Type B pancreatic cell (in vitro differentiated cells): ENCODE results near the gene CAMK2N1. TPM values are rescaled to one million over a fixed set of nuclear protein-coding genes. Genes with fewer than 3 reads are reported as not detected.
"Not testable (repeated sequence)": the region's sequence is repeated elsewhere in the genome, so short reads cannot be mapped to it uniquely, and the experiment has no call there.

ENCODE experiments used
- DNase-seq: peaks from one replicate; pipeline ENCODE4 v3.0.0; 2021; ENCODE audit warnings: mixed read lengths; ENCODE audit not compliant: unreplicated experiment; ENCODE audit errors: extremely low spot score
- H3K27ac Mint-ChIP-seq: 2 replicates; pipeline ENCODE4 v1.8.0; 2021; ENCODE audit warnings: mild to moderate bottlenecking, mixed read lengths
- H3K27me3 Mint-ChIP-seq: 2 replicates; pipeline ENCODE4 v1.8.0; 2021; ENCODE audit warnings: mixed read lengths
- H3K36me3 Mint-ChIP-seq: 2 replicates; pipeline ENCODE4 v1.8.0; 2021; ENCODE audit warnings: mixed read lengths
- H3K4me1 Mint-ChIP-seq: one replicate; pipeline ENCODE4 v1.8.0; 2021; ENCODE audit warnings: mixed read lengths; ENCODE audit not compliant: unreplicated experiment
- H3K4me3 Mint-ChIP-seq: 2 replicates; pipeline ENCODE4 v1.8.0; 2021; ENCODE audit warnings: mild to moderate bottlenecking, mixed read lengths
- H3K9me3 Mint-ChIP-seq: 2 replicates; pipeline ENCODE4 v1.8.0; 2021; ENCODE audit warnings: mixed read lengths
- total RNA-seq: library from RNA; stranded (reverse); gene quantifications from 2 replicates; pipeline ENCODE4 v1.2.1, GENCODE V29; 2021; ENCODE audit warnings: low replicate concordance
- TF ChIP-seq, protein P1 (sequence below): fragments of 200-600 bp; sonication (generic); conservative IDR thresholded peaks from 2 replicates; pipeline ENCODE4 v1.5.0; 2021; ENCODE audit warnings: antibody characterized with exemption, mild to moderate bottlenecking

Gene CAMK2N1
- total RNA-seq, 1 donor from 2014 or later: 28.9 TPM

DNA sequence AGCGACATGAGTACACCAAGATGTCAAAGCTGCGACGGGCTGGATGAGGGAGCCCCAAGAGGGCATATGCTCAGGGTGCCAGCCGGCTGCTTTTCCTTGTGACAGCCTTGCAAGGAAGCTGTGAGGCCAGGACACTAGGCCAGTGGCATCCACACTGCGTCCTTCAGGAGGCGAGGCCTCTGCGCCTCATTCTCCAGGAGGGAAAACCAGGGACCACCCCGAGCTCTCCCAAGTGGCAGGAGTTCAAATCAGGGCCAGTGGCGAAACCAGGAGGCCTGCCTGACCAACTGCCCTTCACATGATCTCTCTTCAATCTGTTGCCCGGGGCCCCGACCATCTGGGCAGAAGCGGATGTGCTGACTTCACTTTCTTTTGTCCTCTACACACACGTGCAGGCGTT, 13.7 kb upstream of the CAMK2N1 start:
- no peaks in the 10 kb centered on the region for H3K27me3 Mint-ChIP-seq
- H3K9me3 Mint-ChIP-seq: no peaks in the 10 kb centered on the region
- H3K36me3 Mint-ChIP-seq: no peaks in the 10 kb centered on the region
- H3K4me1 Mint-ChIP-seq: peaks cover 3% of the 10 kb centered on the region
- TF ChIP-seq, protein P1, sequence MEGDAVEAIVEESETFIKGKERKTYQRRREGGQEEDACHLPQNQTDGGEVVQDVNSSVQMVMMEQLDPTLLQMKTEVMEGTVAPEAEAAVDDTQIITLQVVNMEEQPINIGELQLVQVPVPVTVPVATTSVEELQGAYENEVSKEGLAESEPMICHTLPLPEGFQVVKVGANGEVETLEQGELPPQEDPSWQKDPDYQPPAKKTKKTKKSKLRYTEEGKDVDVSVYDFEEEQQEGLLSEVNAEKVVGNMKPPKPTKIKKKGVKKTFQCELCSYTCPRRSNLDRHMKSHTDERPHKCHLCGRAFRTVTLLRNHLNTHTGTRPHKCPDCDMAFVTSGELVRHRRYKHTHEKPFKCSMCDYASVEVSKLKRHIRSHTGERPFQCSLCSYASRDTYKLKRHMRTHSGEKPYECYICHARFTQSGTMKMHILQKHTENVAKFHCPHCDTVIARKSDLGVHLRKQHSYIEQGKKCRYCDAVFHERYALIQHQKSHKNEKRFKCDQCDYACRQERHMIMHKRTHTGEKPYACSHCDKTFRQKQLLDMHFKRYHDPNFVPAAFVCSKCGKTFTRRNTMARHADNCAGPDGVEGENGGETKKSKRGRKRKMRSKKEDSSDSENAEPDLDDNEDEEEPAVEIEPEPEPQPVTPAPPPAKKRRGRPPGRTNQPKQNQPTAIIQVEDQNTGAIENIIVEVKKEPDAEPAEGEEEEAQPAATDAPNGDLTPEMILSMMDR: no peak
- H3K4me3 Mint-ChIP-seq: no peak overlapping the region
- no peak overlapping the region for H3K27ac Mint-ChIP-seq
- DNase-seq: no peak

DNA sequence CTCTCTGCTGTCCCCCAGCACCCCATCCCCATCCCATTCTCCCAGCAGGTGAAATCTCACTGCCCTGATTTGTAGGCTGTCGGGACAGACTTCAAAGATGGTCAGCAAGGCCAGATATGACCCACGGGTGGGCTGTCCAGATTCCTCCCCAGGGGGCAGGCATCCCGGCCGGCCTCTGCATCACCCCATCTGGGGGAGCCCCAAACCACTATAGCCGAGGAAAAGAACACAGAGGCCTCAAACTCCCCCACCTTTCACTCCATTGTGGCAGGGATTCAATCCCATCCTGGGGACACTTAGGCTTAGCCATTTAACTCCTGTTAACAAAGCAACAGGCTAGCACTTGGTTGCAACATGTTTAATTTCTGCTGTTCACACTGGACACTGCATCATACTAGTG, 13.1 kb upstream of the CAMK2N1 start:
- no peak overlapping the region for H3K27ac Mint-ChIP-seq
- H3K36me3 Mint-ChIP-seq: no peaks in the 10 kb centered on the region
- no peaks in the 10 kb centered on the region for H3K27me3 Mint-ChIP-seq
- peaks cover 3% of the 10 kb centered on the region for H3K4me1 Mint-ChIP-seq
- H3K4me3 Mint-ChIP-seq: no peak overlapping the region
- no peak for DNase-seq
- TF ChIP-seq, protein P1: no peak
- H3K9me3 Mint-ChIP-seq: no peaks in the 10 kb centered on the region

DNA sequence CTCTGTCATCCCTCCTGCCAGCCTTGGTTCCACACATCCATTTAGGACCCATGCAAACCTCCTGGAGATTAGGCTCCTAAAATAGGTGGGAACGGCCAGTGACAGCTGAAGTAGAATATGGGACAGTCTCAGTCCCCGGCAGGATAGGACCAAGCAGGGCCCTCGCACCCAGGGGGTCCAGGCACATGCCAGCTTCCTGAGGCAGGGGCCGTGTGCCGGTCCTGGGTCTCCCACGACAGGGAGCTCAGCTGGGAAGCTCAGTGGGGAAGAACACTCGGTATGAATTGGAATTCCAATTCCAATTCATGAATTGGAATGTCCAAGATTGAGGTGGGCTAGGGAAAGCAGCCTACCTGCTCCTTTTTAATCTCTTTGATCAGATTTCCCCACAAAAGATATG, 12.1 kb upstream of the CAMK2N1 start:
- no peak overlapping the region for H3K4me3 Mint-ChIP-seq
- TF ChIP-seq, protein P1: no peak
- H3K4me1 Mint-ChIP-seq: peaks cover 3% of the 10 kb centered on the region
- H3K27ac Mint-ChIP-seq: no peak overlapping the region
- peaks cover under 1% of the 10 kb centered on the region for H3K27me3 Mint-ChIP-seq
- DNase-seq: no peak
- H3K36me3 Mint-ChIP-seq: no peaks in the 10 kb centered on the region
- H3K9me3 Mint-ChIP-seq: no peaks in the 10 kb centered on the region

DNA sequence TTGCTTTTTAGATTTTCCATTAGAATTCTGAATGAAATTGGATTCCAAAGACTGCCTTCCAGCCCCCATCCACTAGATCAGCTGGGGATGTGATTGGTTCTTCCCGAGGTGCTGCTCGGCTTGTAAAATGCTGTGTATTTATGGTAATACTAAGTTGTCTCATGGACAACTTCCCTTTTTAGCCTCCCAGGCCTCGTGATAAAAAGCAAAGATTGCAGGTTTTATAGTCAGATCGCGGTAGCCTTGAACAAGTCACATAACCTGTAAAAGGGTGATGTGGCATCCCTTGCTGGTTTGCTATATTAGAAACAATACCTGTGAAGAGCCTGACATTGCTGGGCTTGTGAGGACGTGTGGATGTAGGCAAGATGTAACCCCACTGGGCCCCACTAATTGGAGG, 11.5 kb upstream of the CAMK2N1 start:
- no peak overlapping the region for H3K4me3 Mint-ChIP-seq
- H3K27me3 Mint-ChIP-seq: peaks cover 3% of the 10 kb centered on the region
- H3K27ac Mint-ChIP-seq: no peak overlapping the region
- peaks cover 3% of the 10 kb centered on the region for H3K4me1 Mint-ChIP-seq
- TF ChIP-seq, protein P1: no peak
- no peaks in the 10 kb centered on the region for H3K36me3 Mint-ChIP-seq
- no peak for DNase-seq
- no peaks in the 10 kb centered on the region for H3K9me3 Mint-ChIP-seq

DNA sequence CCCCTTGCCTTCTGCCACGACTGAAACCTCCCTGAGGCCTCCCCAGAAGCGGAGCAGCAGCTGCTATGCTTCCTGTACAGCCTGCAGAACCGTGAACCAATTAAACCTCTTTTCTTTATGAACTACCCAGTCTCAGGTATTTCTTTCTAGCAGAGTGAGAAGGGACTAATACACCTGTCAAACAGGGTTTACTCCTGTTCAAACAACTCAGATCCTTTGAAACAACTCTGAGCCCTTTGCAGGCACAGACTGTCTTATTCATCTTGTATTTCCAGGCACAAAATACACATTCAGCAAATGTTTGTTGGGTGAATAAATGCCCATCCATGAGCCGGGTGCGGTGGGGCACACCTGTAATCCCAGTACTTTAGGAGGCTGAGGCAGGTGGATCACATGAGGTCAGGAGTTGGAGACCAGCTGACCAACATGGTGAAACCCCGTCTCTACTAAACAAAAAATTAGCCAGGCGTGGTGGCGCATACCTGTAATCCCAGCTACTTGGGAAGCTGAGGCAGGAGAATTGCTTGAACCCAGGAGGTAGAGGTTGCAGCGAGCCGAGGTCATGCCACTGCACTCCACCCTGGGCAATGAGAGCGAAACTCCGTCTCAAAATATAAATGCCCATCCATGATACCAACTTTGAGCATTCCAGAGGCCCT, 10.8 kb upstream of the CAMK2N1 start:
- not testable (repeated sequence) for H3K27me3 Mint-ChIP-seq, H3K9me3 Mint-ChIP-seq, H3K36me3 Mint-ChIP-seq, H3K4me1 Mint-ChIP-seq, DNase-seq
- H3K27ac Mint-ChIP-seq: peak overlapping the region; percentile 86
- H3K4me3 Mint-ChIP-seq: peak overlapping the region; percentile 34

DNA sequence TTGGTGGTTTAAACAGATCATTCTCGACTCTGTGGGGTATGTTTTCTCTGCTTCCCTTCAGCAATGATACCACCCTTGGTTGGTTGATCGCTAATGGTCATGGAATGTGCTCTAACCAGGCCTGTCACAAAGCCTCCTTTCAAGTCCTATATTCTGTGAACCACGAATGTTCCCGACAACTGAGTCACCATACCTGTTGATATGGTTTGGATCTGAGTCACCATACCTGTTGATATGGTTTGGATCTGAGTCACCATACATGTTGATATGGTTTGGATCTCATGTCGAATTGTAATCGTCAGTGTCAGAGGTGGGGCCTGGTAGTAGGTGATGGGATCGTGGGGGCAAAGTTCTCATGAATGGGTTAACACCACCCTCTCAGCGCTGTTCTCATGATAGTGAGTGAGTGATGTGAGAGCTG, 10.2 kb upstream of the CAMK2N1 start:
- peaks cover 3% of the 10 kb centered on the region for H3K4me1 Mint-ChIP-seq
- TF ChIP-seq, protein P1: no peak
- no peaks in the 10 kb centered on the region for H3K9me3 Mint-ChIP-seq
- no peak for DNase-seq
- H3K36me3 Mint-ChIP-seq: no peaks in the 10 kb centered on the region
- H3K27ac Mint-ChIP-seq: peak overlapping the region; percentile 86
- H3K4me3 Mint-ChIP-seq: no peak overlapping the region
- H3K27me3 Mint-ChIP-seq: peaks cover 3% of the 10 kb centered on the region
